K562 (cell line): ENCODE measurements around the gene FADS6. TPM values are rescaled to one million over a fixed set of nuclear protein-coding genes. Genes with fewer than 3 reads are reported as not detected.

ENCODE experiments used
- ETS2 ChIP-seq: IDR thresholded peaks from 2 replicates; pipeline ENCODE4 v1.6.1; 2016; ENCODE audit warnings: borderline replicate concordance, missing genetic modification characterization, mild to moderate bottlenecking, moderate library complexity, missing compliant biosample characterization; ENCODE audit not compliant: poor library complexity, severe bottlenecking
- HDGF ChIP-seq: fragments of 450-650 bp; IDR thresholded peaks from 2 replicates; pipeline ENCODE4 v1.6.1; 2016
- MEF2D ChIP-seq: conservative IDR thresholded peaks from 2 replicates; pipeline ENCODE4 v1.6.1; 2016; ENCODE audit warnings: low read depth, missing genetic modification characterization, missing compliant biosample characterization
- MYC ChIP-seq, 2 experiments: fragments of 250-450 bp in 1 of 2; sonication (Bioruptor Pico) in 1 of 2; IDR thresholded peaks; 2 replicates each; pipeline versions ENCODE4 v1.5.1 to v1.6.1; 2012 to 2021; ENCODE audit warnings: low read depth in 2 of 2, borderline replicate concordance in 1 of 2, improper control_type of control experiment in 1 of 2, low read length in 1 of 2, mild to moderate bottlenecking in 1 of 2, moderate library complexity in 1 of 2
- NONO ChIP-seq, 2 experiments: fragments of 200-400 bp in 1 of 2; fragments of 450-650 bp in 1 of 2; formaldehyde crosslinking in 1 of 2; IDR thresholded peaks; 2 replicates each; pipeline ENCODE4 v1.6.1; 2017; ENCODE audit warnings: low read depth in 2 of 2, mild to moderate bottlenecking in 2 of 2, moderate library complexity in 2 of 2, low read length in 1 of 2
- NR3C1 ChIP-seq: sonication (generic); formaldehyde crosslinking; IDR thresholded peaks from 2 replicates; pipeline ENCODE4 v1.8.1; 2022; ENCODE audit warnings: missing genetic modification reagents
- NRF1 ChIP-seq, 2 experiments: fragments of 450-650 bp; IDR thresholded peaks in 1 of 2; conservative IDR thresholded peaks in 1 of 2; 2 replicates each; pipeline ENCODE4 v1.6.1; 2014; ENCODE audit warnings: mild to moderate bottlenecking in 2 of 2
- RBBP5 ChIP-seq: fragments of 200-600 bp; sonication (generic); IDR thresholded peaks from 2 replicates; pipeline ENCODE4 v1.6.1; 2012; ENCODE audit warnings: borderline replicate concordance, mild to moderate bottlenecking, low read length, control low read depth, inconsistent platforms; ENCODE audit not compliant: insufficient read depth, poor library complexity, severe bottlenecking
- TAF1 ChIP-seq: IDR thresholded peaks from 2 replicates; pipeline ENCODE4 v1.6.1; 2011; ENCODE audit warnings: mild to moderate bottlenecking, low read length, moderate library complexity; ENCODE audit not compliant: insufficient read depth, control insufficient read depth, severe bottlenecking; ENCODE audit errors: extremely low read depth
- ZNF507 ChIP-seq: conservative IDR thresholded peaks from 2 replicates; pipeline ENCODE4 v1.6.1; 2017; ENCODE audit warnings: missing genetic modification characterization, missing compliant biosample characterization
- ZNF57 ChIP-seq: fragments of 450-650 bp; formaldehyde crosslinking; IDR thresholded peaks from 2 replicates; pipeline ENCODE4 v1.4.0; 2020; ENCODE audit warnings: mild to moderate bottlenecking, moderate library complexity
- ZNF717 ChIP-seq: fragments of 250-450 bp; sonication (Bioruptor Pico); IDR thresholded peaks from 2 replicates; pipeline ENCODE4 v1.5.0; 2021
- ZNF830 ChIP-seq: fragments of 250-450 bp; sonication (Bioruptor Pico); IDR thresholded peaks from 2 replicates; pipeline ENCODE4 v1.5.0; 2021; ENCODE audit warnings: mild to moderate bottlenecking
- polyA plus RNA-seq, 8 experiments: library from polyadenylated mRNA; depleted of rRNA in 4 of 8; stranded (reverse) in 5 of 8; unstranded in 3 of 8; fragments of >200 nt; fragmentation: Nextera tagmentation in 2 of 8; fragmentation: Illumina TruSeq in 1 of 8; extraction: Ambion mirVana in 2 of 8; extraction: Trizol in 1 of 8; gene quantifications; 2 replicates each; pipeline versions ENCODE4 v1.2.1 to v1.2.3, GENCODE V29; 2011 to 2014; ENCODE audit warnings: inconsistent platforms in 1 of 8, missing spikeins in 1 of 8
- total RNA-seq, 7 experiments: library from RNA; depleted of rRNA in 6 of 7; stranded (reverse); fragments of >200 nt in 6 of 7; fragmentation: Illumina TruSeq in 2 of 7; extraction: Trizol in 2 of 7; gene quantifications; 2 replicates each; pipeline versions ENCODE4 v1.2.1 to v1.2.3, GENCODE V29; 2011 to 2021; ENCODE audit warnings: low replicate concordance in 1 of 7
- TF ChIP-seq, protein P1 (sequence below), 2 experiments: IDR thresholded peaks; 2 replicates each; pipeline ENCODE4 v1.6.1; 2011; ENCODE audit warnings: borderline replicate concordance in 1 of 2, control low read depth in 1 of 2, low read depth in 1 of 2, low read length in 1 of 2, mild to moderate bottlenecking in 1 of 2, mixed read lengths in 1 of 2, moderate library complexity in 1 of 2; ENCODE audit not compliant: insufficient read depth in 1 of 2, insufficient read length in 1 of 2, poor library complexity in 1 of 2, severe bottlenecking in 1 of 2; ENCODE audit errors: extremely low read depth in 1 of 2
- TF ChIP-seq, protein P2 (sequence below): sonication (generic); formaldehyde crosslinking; IDR thresholded peaks from 2 replicates; pipeline ENCODE4 v1.8.1; 2022; ENCODE audit warnings: missing genetic modification reagents
- TF ChIP-seq, protein P3 (sequence below): sonication (generic); formaldehyde crosslinking; IDR thresholded peaks from 2 replicates; pipeline ENCODE4 v1.8.0; 2022; ENCODE audit warnings: mild to moderate bottlenecking, missing genetic modification reagents
- TF ChIP-seq, protein P4 (sequence below): sonication (generic); formaldehyde crosslinking; IDR thresholded peaks from 2 replicates; pipeline ENCODE4 v1.8.0; 2022; ENCODE audit warnings: missing genetic modification reagents, mild to moderate bottlenecking, moderate library complexity, borderline replicate concordance

Gene FADS6
- total and polyA plus RNA-seq, 9 of the 15 experiments (the other 6 are each of a cell fraction or from before 2014, with no cell fraction given): 0.18 to 0.22 TPM; not detected in 7

DNA sequence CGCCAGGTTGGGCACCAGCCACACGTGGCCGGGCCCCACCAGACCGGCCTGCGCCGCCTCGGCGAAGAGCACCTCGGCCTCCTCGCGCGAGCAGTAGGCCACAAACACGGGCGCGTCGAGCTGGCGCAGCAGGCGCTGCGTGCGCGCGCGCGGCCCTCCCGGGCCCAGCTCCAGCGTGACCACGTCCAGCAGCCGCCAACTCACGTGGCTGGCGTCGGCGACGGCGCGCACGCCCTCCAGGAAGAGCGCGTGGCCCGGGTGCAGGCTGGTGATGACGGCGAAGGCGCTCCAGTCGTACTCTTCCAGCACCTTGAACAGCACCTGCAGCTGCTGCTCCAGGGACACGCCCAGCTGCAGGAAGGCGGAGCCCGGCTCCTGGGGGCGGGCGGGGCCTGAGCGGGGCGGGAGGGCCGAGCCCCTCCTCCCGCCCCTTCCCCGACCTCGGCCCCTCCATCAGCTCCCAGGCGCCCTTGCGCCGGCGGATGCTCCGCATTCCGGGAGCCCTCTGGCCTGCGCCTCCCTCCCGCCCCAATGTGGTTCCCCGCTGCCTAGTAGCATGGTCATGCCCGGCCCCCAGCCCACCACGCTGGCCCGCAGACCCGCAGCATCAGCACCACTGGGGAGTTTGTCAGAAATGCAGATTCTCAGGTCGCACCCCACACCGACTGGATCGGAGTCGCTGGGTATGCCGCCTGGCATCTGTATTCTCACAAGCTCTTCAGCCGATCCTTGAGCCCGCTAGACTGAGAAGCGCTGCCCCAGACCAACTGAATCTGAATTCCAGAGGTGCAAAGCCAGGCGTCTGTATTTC is 41.0 kb downstream of the FADS6 start (continued):
- TF ChIP-seq, protein P1, sequence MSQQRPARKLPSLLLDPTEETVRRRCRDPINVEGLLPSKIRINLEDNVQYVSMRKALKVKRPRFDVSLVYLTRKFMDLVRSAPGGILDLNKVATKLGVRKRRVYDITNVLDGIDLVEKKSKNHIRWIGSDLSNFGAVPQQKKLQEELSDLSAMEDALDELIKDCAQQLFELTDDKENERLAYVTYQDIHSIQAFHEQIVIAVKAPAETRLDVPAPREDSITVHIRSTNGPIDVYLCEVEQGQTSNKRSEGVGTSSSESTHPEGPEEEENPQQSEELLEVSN (IDR thresholded peaks at IDR 0.05; ENCODE audit: borderline replicate concordance in 1 of 2, extremely low read depth in 1 of 2, insufficient read depth in 1 of 2, insufficient read length in 1 of 2, low read depth in 1 of 2, low read length in 1 of 2, poor library complexity in 1 of 2, severe bottlenecking in 1 of 2): peak; percentile 95 to 98
- TF ChIP-seq TAF1: no peak
- peak; percentile 73 to 77 for TF ChIP-seq NRF1 (conservative IDR thresholded peaks at IDR 0.05 in 1 of 2, IDR thresholded peaks at IDR 0.05 in 1 of 2)
- TF ChIP-seq NONO (IDR thresholded peaks at IDR 0.05; ENCODE audit: low read depth in 2 of 2, low read length in 1 of 2): no peak
- no peak for TF ChIP-seq ZNF507
- TF ChIP-seq MEF2D (tag): no peak
- no peak for TF ChIP-seq HDGF
- no peak for TF ChIP-seq ETS2
- TF ChIP-seq, protein P2, sequence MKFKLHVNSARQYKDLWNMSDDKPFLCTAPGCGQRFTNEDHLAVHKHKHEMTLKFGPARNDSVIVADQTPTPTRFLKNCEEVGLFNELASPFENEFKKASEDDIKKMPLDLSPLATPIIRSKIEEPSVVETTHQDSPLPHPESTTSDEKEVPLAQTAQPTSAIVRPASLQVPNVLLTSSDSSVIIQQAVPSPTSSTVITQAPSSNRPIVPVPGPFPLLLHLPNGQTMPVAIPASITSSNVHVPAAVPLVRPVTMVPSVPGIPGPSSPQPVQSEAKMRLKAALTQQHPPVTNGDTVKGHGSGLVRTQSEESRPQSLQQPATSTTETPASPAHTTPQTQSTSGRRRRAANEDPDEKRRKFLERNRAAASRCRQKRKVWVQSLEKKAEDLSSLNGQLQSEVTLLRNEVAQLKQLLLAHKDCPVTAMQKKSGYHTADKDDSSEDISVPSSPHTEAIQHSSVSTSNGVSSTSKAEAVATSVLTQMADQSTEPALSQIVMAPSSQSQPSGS (CRISPR knock-in tag): peak; percentile 72; the same call in 1 of the 2 replicates
- TF ChIP-seq NR3C1 (CRISPR knock-in tag): peak; percentile 97
- no peak for TF ChIP-seq ZNF830 (CRISPR knock-in tag)
- no peak for TF ChIP-seq RBBP5
- no peak for TF ChIP-seq ZNF57
- TF ChIP-seq, protein P3, sequence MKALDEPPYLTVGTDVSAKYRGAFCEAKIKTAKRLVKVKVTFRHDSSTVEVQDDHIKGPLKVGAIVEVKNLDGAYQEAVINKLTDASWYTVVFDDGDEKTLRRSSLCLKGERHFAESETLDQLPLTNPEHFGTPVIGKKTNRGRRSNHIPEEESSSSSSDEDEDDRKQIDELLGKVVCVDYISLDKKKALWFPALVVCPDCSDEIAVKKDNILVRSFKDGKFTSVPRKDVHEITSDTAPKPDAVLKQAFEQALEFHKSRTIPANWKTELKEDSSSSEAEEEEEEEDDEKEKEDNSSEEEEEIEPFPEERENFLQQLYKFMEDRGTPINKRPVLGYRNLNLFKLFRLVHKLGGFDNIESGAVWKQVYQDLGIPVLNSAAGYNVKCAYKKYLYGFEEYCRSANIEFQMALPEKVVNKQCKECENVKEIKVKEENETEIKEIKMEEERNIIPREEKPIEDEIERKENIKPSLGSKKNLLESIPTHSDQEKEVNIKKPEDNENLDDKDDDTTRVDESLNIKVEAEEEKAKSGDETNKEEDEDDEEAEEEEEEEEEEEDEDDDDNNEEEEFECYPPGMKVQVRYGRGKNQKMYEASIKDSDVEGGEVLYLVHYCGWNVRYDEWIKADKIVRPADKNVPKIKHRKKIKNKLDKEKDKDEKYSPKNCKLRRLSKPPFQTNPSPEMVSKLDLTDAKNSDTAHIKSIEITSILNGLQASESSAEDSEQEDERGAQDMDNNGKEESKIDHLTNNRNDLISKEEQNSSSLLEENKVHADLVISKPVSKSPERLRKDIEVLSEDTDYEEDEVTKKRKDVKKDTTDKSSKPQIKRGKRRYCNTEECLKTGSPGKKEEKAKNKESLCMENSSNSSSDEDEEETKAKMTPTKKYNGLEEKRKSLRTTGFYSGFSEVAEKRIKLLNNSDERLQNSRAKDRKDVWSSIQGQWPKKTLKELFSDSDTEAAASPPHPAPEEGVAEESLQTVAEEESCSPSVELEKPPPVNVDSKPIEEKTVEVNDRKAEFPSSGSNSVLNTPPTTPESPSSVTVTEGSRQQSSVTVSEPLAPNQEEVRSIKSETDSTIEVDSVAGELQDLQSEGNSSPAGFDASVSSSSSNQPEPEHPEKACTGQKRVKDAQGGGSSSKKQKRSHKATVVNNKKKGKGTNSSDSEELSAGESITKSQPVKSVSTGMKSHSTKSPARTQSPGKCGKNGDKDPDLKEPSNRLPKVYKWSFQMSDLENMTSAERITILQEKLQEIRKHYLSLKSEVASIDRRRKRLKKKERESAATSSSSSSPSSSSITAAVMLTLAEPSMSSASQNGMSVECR (CRISPR knock-in tag): peak; percentile 95
- TF ChIP-seq, protein P4, sequence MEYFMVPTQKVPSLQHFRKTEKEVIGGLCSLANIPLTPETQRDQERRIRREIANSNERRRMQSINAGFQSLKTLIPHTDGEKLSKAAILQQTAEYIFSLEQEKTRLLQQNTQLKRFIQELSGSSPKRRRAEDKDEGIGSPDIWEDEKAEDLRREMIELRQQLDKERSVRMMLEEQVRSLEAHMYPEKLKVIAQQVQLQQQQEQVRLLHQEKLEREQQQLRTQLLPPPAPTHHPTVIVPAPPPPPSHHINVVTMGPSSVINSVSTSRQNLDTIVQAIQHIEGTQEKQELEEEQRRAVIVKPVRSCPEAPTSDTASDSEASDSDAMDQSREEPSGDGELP (CRISPR knock-in tag): peak; percentile 92
- peak; percentile 35; the same call in 1 of the 2 replicates for TF ChIP-seq MYC (IDR thresholded peaks at IDR 0.05; ENCODE audit: low read depth, low read length)
- no peak for TF ChIP-seq MYC (CRISPR knock-in tag; IDR thresholded peaks at IDR 0.05; ENCODE audit: borderline replicate concordance, low read depth)
- no peak for TF ChIP-seq ZNF717
